Skin of body (tissue), 2 donors: ENCODE results near the gene CMTM1. TPM values are rescaled to one million over a fixed set of nuclear protein-coding genes. Genes with fewer than 3 reads are reported as not detected.
"Not testable (repeated sequence)": the region's sequence is repeated elsewhere in the genome, so short reads cannot be mapped to it uniquely, and the experiment has no call there.

Source experiments
- DNase-seq: peaks from one replicate; lab custom pipeline; 2025; lab: John Stamatoyannopoulos, UW
- total RNA-seq: library from RNA; depleted of rRNA; stranded (reverse); fragments of >200 nt; gene quantifications from one replicate; pipeline ENCODE4 v1.2.3, GENCODE V29; 2014

CMTM1 gene
- total RNA-seq, 1 donor from 2014 or later = 2.0 TPM

GRCh38 chr16:66591018-66591417 is 24.8 kb downstream of the CMTM1 start:
- no peak for DNase-seq

GRCh38 chr16:66592241-66592640 is 26.0 kb downstream of the CMTM1 start:
- DNase-seq = no peak

DNA sequence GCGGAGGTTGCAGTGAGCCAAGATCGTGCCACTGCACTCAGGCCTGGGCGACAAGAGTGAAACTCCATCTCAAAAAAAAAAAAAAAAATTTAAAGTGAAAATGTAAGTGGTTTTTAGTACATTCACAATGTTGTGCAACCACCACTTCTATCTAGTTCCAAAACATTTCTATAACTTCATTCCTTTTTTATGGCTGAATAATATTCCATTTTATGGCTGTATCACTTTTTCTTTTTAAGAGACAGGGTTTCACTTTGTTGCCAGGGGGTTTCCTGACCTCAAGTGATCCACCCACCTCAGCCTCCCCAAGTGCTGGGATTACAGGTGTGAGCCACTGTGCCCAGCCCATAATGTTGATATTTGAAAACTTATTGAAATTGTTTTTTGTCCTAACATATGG is 26.6 kb downstream of the CMTM1 start:
- DNase-seq = no peak

DNA sequence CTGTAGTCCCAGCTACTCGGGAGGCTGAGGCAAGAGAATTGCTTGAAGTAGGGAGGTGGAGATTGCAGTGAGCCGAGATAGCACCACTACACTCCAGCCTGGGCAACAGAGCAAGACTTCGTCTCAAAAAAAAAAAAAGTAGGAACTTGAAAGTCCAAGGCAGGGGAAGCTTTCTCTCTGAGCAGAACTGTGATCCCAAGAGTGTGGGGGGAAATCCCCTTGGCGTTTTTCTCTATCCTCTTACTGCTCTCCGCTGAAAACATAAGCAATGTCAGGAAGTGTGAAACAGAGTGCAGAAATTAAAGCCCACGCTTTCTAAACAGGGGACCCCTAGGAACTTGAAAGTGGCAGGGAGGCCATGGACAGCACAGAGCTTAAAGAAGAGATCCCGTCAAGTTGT is 28.5 kb downstream of the CMTM1 start:
- DNase-seq = no peak

GRCh38 chr16:66596559-66596958 is 30.3 kb downstream of the CMTM1 start:
- not testable (repeated sequence) for DNase-seq

- DNase-seq = no peak
Measured at GRCh38 chr16:66596986-66597848, 31.0 kb downstream of the CMTM1 start.

DNA sequence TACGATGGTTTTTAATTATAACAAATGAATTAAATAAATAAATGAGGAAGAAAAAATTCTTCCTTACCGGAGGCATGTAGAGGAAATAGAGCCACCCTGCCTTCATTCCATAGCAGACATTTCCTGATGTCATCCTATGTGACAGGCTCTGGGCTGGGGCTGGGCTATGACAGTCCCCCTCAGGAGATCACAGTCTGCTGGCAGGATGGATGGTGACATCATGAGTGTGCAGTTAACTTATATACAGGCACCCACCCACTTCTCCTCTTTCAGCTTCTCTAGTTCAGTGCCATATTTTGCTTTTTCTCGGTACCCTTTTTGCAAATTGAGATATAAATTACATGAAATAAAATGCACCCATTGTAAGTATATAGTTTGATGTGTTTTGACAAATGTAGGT is 31.9 kb downstream of the CMTM1 start:
- no peak for DNase-seq

DNA sequence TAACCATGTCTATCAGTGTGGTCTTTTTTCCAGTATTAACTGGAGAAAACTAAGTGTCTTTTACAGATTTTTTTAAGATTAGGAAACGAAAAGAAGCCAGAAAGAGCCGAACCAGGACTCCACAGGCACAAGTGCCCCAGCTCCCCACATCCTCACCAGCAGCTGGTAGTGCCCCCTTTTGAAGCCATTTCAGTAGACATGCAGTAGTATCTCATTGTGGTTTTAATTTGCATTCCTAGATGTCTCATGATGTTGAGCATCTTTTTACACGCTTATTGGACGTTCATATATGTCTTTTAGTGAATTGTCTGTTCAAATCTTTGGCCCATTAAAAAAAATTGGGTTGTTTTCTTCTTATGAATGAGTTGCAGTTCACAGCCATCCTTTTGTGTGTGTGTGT is 33.5 kb downstream of the CMTM1 start:
- DNase-seq = no peak

GRCh38 chr16:66600477-66600876 is 34.2 kb downstream of the CMTM1 start:
- DNase-seq = no peak

GRCh38 chr16:66601471-66601870 is 35.2 kb downstream of the CMTM1 start:
- DNase-seq = no peak

DNA sequence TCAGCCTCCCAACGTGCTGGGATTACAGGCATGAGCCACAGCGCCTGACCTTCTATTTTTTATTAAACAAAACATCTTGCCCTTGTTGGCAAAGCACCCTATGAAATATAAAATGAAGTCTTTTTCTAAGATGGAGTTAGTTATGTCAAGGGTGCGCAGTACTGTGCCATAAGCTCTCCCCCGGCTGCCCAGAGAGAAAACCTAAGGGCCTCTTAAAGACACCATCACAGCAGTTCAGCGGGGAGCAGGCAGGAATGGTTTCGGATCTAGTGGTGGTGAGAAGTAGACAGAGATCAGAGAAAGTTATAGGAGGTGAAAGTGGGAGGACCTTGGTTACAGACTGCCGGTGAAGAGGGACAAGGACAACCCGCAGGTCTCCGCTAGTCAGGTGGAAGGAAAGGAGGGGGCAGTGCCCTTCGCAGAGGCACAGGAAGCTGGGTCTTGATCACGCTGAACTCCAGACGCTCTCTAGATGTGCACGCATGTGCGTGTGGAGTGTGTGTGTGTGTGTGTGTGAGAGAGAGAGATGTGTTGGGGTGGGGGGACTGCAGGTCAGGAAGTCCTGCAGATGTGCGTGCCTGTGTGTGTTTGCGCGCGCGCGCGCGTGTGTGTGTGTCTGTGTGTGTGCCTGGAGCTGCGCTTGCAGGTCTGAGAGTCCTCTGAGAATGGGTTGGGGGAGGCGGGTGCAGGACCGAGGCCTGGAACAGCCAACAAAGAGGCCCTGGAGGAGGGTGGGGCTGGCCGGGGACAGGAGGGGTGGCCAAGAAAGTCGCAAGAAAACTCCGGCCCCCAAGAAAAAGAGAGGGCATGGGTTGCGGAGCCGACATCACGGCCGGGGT is 37.5 kb downstream of the CMTM1 start:
- DNase-seq = peak; percentile 79

DNA sequence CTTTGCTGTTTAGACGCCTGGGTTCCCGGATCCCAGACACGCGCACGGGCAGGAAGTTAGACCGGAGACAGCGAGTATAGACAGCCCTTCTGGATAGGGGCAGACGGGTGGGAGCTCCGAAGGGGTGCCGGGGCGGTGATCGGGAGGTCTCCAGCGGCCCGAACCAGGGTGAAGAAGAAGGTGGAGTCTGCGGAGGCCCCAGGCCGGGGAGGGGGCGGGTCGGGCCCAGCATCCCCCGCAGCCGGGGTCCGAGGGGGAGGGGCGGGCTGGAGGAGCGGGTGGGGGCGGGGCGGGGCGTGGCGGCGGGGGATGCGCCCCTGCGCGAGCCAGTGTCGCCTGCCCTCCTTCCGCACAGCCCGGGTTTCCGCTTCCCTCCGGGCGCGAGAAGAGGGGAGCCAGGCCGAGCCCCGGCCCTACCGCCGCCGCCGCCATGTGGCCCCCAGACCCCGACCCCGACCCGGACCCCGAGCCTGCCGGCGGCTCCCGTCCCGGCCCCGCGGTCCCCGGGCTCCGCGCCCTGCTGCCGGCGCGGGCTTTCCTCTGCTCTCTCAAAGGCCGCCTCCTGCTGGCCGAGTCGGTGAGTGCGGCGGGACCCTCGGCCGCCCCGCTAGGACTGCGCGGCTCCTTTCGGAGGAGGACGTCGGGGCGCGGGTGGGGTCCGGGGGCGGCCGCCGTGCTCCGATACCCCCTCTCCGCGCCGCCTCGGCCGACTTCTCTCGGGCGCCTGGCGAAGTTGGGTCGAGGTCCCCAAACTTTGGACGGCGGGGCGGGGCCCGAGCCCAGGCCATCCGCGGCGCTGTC is 38.3 kb downstream of the CMTM1 start, which contains the start of gene CMTM3:
Gene CMTM3 (plus strand): TSS at position 329 of the 801 bp plus-strand sequence. CDS start 102 bp downstream, at position 431.
- peak; percentile 67 for DNase-seq

DNA sequence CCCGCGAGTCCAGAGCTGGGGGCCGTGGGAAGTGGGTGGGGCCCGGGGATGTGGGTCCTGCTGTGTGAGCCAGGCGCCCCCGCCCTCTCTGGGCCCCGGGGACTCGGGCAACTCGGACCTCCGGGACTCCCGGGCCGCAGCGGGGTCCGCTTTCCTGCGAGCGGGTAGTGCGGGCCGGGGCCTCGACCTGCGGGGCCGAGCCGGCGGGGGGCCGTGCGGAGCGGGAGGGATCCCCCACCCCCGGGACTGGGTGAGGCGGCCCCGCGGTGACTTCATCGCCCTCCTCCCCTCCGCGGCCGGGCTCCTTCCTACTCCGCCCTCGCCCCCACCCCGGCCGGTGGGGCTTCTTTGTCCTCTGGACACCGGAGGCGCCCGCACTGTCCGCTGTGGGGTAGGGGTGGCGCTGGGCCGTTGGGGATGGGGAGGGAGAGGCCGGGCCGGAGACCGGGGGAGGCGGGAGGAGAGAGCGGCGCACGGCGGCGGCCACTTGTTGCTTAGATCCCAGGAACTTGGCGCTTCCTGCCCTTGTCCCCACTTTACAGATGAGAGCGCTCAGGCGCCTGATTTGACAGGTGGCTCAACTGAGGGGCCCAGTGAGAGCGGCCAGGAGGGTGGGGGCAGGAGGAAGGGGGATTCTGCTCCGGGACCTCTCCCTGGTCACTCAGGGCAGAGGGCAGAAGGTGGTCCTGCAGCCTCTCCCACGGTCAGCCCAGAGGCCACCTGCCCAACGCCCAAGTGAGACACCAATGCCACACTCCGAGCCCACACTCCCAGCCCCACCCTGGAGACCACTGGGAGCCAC is 39.1 kb downstream of the CMTM1 start:
- DNase-seq = peak; percentile 56

- DNase-seq = no peak
Measured at GRCh38 chr16:66605979-66606751, 39.9 kb downstream of the CMTM1 start.

DNA sequence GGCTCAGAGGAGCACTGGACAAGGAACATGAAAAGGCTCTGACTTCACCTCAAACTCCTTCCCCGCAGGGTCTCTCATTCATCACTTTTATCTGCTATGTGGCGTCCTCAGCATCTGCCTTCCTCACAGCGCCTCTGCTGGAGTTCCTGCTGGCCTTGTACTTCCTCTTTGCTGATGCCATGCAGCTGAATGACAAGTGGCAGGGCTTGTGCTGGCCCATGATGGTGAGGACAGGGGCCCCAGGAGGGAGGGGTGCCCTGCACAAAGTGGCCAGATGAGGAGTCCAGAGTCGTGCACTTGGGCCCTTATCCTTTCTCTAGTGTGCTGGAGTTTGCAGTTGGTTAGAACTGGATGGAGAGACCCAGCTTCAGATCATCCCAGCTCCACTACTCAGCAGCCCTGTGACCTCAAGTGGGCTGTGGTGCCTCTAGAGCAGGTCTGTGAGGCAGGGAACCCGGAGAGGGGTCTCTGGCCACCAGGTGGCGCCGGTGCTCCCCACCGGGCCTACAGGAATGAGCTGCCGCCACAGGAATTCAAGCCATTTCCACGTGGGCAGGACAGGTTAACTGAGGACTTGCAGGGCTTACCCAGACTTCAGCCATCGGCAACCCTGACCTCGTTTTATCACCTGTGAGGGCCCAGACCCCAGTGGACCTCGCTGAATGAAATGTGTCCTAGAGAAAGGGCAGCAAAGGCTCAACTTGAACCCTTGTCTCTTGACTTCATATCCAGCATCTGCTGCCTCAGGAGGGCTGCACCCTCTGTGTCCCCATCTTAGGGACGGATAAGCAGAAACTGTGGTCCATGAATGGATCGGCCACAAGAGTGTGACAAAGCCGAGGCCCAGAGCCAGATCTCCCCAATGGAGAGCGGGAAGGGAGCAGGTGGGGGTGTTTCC is 42.3 kb downstream of the CMTM1 start:
- DNase-seq = peak; percentile 41

GRCh38 chr16:66609139-66609510 is 42.9 kb downstream of the CMTM1 start:
- DNase-seq = no peak

DNA sequence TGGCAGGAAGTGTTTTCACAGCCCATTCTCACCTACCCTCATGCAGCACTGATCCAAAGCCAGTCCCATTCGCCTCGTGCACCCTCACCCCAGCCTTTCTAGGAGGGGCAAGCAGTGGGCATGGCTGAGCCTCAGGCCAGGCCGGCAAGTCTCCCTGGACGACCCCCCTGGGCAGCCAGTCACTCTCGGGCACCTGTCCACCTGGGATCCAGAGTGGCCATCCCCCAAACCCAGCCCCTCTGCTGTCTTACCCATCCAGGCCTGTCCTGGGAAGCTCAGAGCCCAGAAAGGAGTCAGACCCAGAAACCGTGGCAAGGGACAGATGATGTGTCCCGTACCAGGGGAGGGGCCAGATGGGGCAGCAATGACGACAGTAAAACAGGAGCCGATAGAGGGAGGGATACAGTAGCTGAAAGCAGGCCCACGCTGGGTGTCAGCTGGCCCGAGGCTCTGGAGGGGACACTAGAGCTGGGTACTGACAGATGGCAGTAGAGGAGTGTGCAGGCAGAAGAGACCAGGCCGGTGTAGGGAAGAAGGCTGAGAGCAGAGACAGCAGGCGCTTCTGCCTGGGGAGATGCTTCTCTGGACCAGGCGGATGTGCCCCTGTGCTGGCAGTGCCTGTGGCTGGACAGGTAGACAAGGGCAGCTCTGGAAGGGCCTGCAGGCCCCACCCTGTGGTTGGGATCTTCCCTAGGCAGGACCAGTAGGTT is 44.0 kb downstream of the CMTM1 start:
- DNase-seq = no peak

- DNase-seq = not testable (repeated sequence)
Measured at GRCh38 chr16:66611911-66612310, 45.7 kb downstream of the CMTM1 start.
